Tibial artery (tissue), 4 donors: Measurements from ENCODE around the gene COMMD1.

Experiments used
- DNase-seq, 2 donors: peaks; one replicate each; pipeline ENCODE4 v3.0.0-alpha.2; 2019
- H3K27ac ChIP-seq, 2 donors: fragments of 200-600 bp; sonication (generic) in 1 of 2; 1 replicate in 1 of 2; 2 replicates in 1 of 2; pipeline ENCODE4 v1.5.1; 2018 to 2019; ENCODE audit warnings: mild to moderate bottlenecking in 1 of 2
- H3K27me3 ChIP-seq, 2 donors: fragments of 200-600 bp; sonication (generic) in 1 of 2; one replicate each; pipeline versions ENCODE4 v1.5.1 to v1.6.0; 2016 to 2019
- H3K36me3 ChIP-seq, 3 donors: fragments of 200-600 bp; sonication (generic) in 2 of 3; one replicate each; pipeline ENCODE4 v1.5.1; 2016 to 2019; ENCODE audit warnings: mild to moderate bottlenecking in 2 of 3
- H3K4me1 ChIP-seq, 4 donors: fragments of 200-600 bp; sonication (generic) in 2 of 4; 1 replicate in 3 of 4; 2 replicates in 1 of 4; pipeline ENCODE4 v1.5.1; 2016 to 2019
- H3K4me3 ChIP-seq, 2 donors: fragments of 200-600 bp; sonication (generic) in 1 of 2; 1 replicate in 1 of 2; 2 replicates in 1 of 2; pipeline ENCODE4 v1.5.1; 2018 to 2019; ENCODE audit warnings: mild to moderate bottlenecking in 2 of 2
- H3K9me3 ChIP-seq, 3 donors: fragments of 200-600 bp; sonication (generic) in 1 of 3; one replicate each; pipeline ENCODE4 v1.5.1; 2016 to 2019
- CTCF ChIP-seq, 2 experiments: fragments of 200-600 bp in 1 of 2; fragments of 450-650 bp in 1 of 2; IDR thresholded peaks; one replicate each; pipeline ENCODE4 v1.5.1; 2017 to 2019; ENCODE audit warnings: antibody characterized with exemption in 2 of 2, mild to moderate bottlenecking in 1 of 2, moderate library complexity in 1 of 2
- intact Hi-C: fragments of 100-400 bp; cut with DNase I; formaldehyde crosslinking; loops from one replicate; pipeline ENCODE4 v1.15.0; 2023; ENCODE audit warnings: low total_unique reads

The COMMD1 gene

GRCh38 chr2:62054916-62055450, 149.5 kb downstream of the COMMD1 start:
- peaks cover 0 to 8% (median 0%) of the 10 kb centered on the region in 4 donors for H3K4me1 ChIP-seq
- H3K27me3 ChIP-seq: no peaks in the 10 kb centered on the region
- H3K27ac ChIP-seq: no peak overlapping the region
- no peaks in the 10 kb centered on the region for H3K36me3 ChIP-seq
- intact Hi-C loops: no loop called here
- H3K4me3 ChIP-seq: no peak overlapping the region
- no peak for TF ChIP-seq CTCF (IDR thresholded peaks at IDR 0.05)
- H3K9me3 ChIP-seq: no peaks in the 10 kb centered on the region
- no peak for DNase-seq

- Histone ChIP-seq H3K4me3 (no peak overlapping the region), H3K27ac (no peak overlapping the region), H3K4me1 (peaks cover 0 to 1% (median 0%) of the 10 kb centered on the region in 4 donors), H3K27me3 (no peaks in the 10 kb centered on the region), H3K36me3 (no peaks in the 10 kb centered on the region), H3K9me3 (no peaks in the 10 kb centered on the region)
- intact Hi-C loops: no loop called here
- DNase-seq: no peak
- TF ChIP-seq CTCF (IDR thresholded peaks at IDR 0.05): no peak
Observed at GRCh38 chr2:62055724-62056336, 150.4 kb downstream of the COMMD1 start.

GRCh38 chr2:62056341-62056740, 150.9 kb downstream of the COMMD1 start:
- Histone ChIP-seq H3K36me3 (no peaks in the 10 kb centered on the region), H3K4me1 (no peaks in the 10 kb centered on the region), H3K27me3 (no peaks in the 10 kb centered on the region), H3K27ac (no peak overlapping the region), H3K4me3 (no peak overlapping the region), H3K9me3 (no peaks in the 10 kb centered on the region)
- DNase-seq: no peak
- no peak for TF ChIP-seq CTCF (IDR thresholded peaks at IDR 0.05)
- intact Hi-C loops: no loop called here

GRCh38 chr2:62065243-62065642, 159.8 kb downstream of the COMMD1 start:
- intact Hi-C loops: no loop called here
- H3K27me3 ChIP-seq: no peaks in the 10 kb centered on the region
- H3K36me3 ChIP-seq: no peaks in the 10 kb centered on the region
- TF ChIP-seq CTCF (IDR thresholded peaks at IDR 0.05): no peak
- no peaks in the 10 kb centered on the region for H3K9me3 ChIP-seq
- H3K27ac ChIP-seq: no peak overlapping the region
- DNase-seq: no peak
- H3K4me1 ChIP-seq: no peaks in the 10 kb centered on the region
- H3K4me3 ChIP-seq: no peak overlapping the region

GRCh38 chr2:62071126-62071598, 165.7 kb downstream of the COMMD1 start:
- DNase-seq: no peak
- H3K4me3 ChIP-seq: no peak overlapping the region
- peaks cover 0 to 2% (median 0%) of the 10 kb centered on the region in 4 donors for H3K4me1 ChIP-seq
- peaks cover 0 to 7% (median 6%) of the 10 kb centered on the region in 3 donors for H3K36me3 ChIP-seq
- H3K27ac ChIP-seq: no peak overlapping the region
- H3K9me3 ChIP-seq: peaks cover 0 to 3% (median 0%) of the 10 kb centered on the region in 3 donors
- H3K27me3 ChIP-seq: no peaks in the 10 kb centered on the region
- intact Hi-C loops: loop anchor here (10.0 kb wide), 1 partner anchor 56 kb away; no protein-coding TSS in a partner anchor
- TF ChIP-seq CTCF (IDR thresholded peaks at IDR 0.05): no peak
